ENCODE data around the gene ERICH6. TPM values are rescaled to one million over a fixed set of nuclear protein-coding genes. Genes with fewer than 3 reads are reported as not detected.

ERICH6 gene
- total RNA-seq = not detected in 2 replicates

DNA sequence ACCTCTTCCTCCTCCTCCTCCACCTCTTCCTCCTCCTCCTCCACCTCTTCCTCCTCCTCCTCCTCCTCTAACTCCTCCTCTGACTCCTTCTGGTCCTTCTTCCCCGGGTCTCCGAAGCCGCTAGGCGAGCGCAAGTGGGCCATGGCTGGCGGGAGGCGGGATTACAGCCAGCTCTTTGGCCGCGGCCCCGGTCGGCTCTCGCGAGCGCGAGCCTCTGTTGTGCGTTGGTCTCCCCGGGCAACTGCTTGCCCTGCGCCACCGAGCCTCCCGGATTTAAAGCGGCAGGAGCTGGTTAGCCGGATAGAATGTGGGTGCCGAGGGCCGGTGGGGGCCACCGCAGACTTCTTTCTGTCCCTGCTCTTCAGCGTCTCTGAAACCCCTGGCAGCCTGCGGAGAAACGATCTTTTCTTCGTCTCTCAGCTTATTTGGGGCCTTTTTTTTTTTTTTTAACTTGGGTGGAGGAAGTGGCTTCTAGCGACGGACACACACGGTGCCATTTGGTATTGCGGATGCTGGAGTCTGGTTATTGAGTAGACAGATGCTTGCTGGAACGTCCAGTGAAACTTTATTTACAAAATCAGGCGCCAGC is at the start of gene ERICH6:
Gene ERICH6 (minus strand): TSS at position 165 of the 589 bp plus-strand sequence. CDS start 22 bp downstream, at position 143.

Other genes with a start within 250 kb of the ERICH6 start
- 200 and 229 TPM in 2 replicates for gene SERP1, start 157.4 kb downstream of the ERICH6 start, total RNA-seq
- gene EIF2A, start 157.1 kb downstream of the ERICH6 start, total RNA-seq = 133 and 136 TPM in 2 replicates
- gene SELENOT, start 100.6 kb downstream of the ERICH6 start, total RNA-seq = 170 and 211 TPM in 2 replicates
- gene SIAH2, start 59.2 kb upstream of the ERICH6 start, total RNA-seq = 14.4 and 23.1 TPM in 2 replicates
- gene MINDY4B, start 201.5 kb upstream of the ERICH6 start, total RNA-seq = not detected in 2 replicates

All from mammary microvascular endothelial cell (primary cell).